Glomerular visceral epithelial cell (primary cell): ENCODE measurements around the gene ARHGEF12.
"Not testable (repeated sequence)": the region's sequence is repeated elsewhere in the genome, so short reads cannot be mapped to it uniquely, and the experiment has no call there.

Experiments used
- DNase-seq: peaks from one replicate; pipeline ENCODE4 v3.0.0-alpha.2; 2016; ENCODE audit errors: extremely low spot score

ARHGEF12 gene

GRCh38 chr11:120492486-120492885 lies 156.3 kb downstream of the ARHGEF12 start:
- no peak for DNase-seq

GRCh38 chr11:120494595-120494994 lies 158.4 kb downstream of the ARHGEF12 start:
- DNase-seq, result no peak

GRCh38 chr11:120499088-120499487 lies 162.9 kb downstream of the ARHGEF12 start:
- no peak for DNase-seq

GRCh38 chr11:120499859-120500258 lies 163.6 kb downstream of the ARHGEF12 start:
- no peak for DNase-seq

GRCh38 chr11:120500414-120501071 lies 164.3 kb downstream of the ARHGEF12 start:
- no peak for DNase-seq

- DNase-seq, result no peak
Observed at GRCh38 chr11:120501440-120501839, 165.2 kb downstream of the ARHGEF12 start.

- DNase-seq, result peak; percentile 42
Observed at GRCh38 chr11:120501976-120502755, 166.0 kb downstream of the ARHGEF12 start.

- DNase-seq, result not testable (repeated sequence)
Observed at GRCh38 chr11:120503529-120503928, 167.3 kb downstream of the ARHGEF12 start.

- no peak for DNase-seq
Observed at GRCh38 chr11:120505801-120506425, 169.7 kb downstream of the ARHGEF12 start.

GRCh38 chr11:120509346-120510053 lies 173.3 kb downstream of the ARHGEF12 start:
- no peak for DNase-seq

- no peak for DNase-seq
Observed at GRCh38 chr11:120510406-120511115, 174.3 kb downstream of the ARHGEF12 start.

- peak; percentile 74 for DNase-seq
Observed at GRCh38 chr11:120511116-120511819, 175.1 kb downstream of the ARHGEF12 start, which contains the start of gene GRIK4. Gene GRIK4 (plus strand): TSS chr11:120511748. CDS start chr11:120660319, 148,571 bp downstream.

- DNase-seq, result no peak
Observed at GRCh38 chr11:120511820-120512738, 175.9 kb downstream of the ARHGEF12 start.

- DNase-seq, result no peak
Observed at GRCh38 chr11:120512739-120513435, 176.7 kb downstream of the ARHGEF12 start.

GRCh38 chr11:120513436-120514315 lies 177.5 kb downstream of the ARHGEF12 start:
- DNase-seq, result no peak

GRCh38 chr11:120514541-120515121 lies 178.4 kb downstream of the ARHGEF12 start:
- no peak for DNase-seq

GRCh38 chr11:120515186-120515723 lies 179.0 kb downstream of the ARHGEF12 start:
- DNase-seq, result no peak
